Activated T-helper 9 cell treated with anti-CD3 and anti-CD28 coated beads, Interleukin-2, amount 50 U/mL, for 16 hours (primary cell): Measurements from ENCODE around the gene FKTN.

ENCODE experiments used
- DNase-seq: peaks from one replicate; pipeline ENCODE4 v3.0.0-alpha.2; 2020; ENCODE audit warnings: low read depth

The FKTN gene

DNA sequence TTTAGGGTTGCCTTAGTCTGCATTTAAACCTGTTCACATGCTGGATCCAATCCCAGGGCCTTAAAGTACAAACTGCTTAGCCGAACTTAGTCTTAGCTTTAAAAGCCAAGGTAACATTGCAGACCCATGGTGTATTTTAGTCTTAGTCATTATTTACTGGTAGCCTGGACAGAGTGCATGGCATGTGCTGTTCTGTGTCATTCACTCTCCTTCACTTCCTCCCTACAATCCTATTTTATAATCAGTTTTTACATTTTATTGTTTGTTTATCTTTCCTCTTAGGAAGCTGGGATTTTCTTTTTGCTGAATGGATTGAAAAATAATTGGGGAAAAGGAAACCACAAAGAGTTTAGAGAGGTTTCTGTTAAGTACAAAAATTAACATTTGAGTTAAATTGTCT, 74.9 kb downstream of the FKTN start:
- no peak for DNase-seq

- DNase-seq: no peak
These were observed 75.5 kb downstream of the FKTN start for GRCh38 chr9:105633411-105633810.

DNA sequence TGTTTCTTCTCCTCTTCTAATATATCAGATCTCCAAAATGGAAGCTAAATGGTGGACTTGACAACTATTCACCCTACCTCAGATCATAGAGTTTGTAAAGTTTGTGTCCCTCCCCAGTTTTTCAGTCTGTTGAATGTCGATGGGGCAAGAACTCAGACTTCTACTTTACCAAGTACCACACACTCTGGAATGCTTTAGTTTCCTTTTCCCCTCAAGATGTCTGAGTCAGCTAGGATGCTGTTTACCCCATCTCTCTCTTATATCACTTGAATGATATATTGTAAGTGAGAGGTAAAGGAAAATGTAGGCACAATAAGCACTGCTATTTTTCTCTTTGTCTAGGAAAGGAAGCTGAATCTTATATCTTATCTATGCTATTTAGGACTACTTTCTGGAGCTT, 78.4 kb downstream of the FKTN start:
- DNase-seq: no peak

DNA sequence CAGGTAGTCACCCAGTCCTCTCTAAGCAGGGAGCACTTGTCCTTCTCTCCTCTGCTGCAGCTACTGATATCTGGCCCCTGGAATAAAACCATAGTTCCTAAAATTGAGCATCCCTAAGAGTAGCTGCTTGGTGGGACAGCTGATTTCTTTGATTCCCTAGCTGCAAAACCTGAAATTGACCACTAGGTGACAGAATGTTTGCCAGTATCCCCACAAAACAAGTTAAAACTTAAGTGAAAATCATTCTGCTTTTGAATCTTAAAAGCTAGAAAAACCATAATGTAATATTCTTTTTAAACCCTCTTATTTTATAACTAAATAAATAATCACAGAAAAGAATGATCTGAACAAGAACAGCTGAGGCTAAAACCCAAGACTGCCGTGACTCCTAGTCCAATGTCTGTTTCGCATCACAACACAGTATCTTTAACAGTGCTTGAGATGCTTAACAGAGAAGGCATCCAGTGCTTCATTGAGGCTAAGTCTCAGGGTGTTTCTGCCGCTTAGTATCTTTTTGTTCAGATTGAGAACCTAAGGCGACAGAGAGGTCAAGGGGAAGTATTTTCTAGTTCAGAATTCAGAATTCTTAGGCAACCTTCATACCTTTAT, 80.0 kb downstream of the FKTN start:
- DNase-seq: no peak

GRCh38 chr9:105639936-105640335, 82.0 kb downstream of the FKTN start:
- no peak for DNase-seq

- DNase-seq: no peak
These were observed 85.9 kb downstream of the FKTN start for GRCh38 chr9:105643795-105644194.

DNA sequence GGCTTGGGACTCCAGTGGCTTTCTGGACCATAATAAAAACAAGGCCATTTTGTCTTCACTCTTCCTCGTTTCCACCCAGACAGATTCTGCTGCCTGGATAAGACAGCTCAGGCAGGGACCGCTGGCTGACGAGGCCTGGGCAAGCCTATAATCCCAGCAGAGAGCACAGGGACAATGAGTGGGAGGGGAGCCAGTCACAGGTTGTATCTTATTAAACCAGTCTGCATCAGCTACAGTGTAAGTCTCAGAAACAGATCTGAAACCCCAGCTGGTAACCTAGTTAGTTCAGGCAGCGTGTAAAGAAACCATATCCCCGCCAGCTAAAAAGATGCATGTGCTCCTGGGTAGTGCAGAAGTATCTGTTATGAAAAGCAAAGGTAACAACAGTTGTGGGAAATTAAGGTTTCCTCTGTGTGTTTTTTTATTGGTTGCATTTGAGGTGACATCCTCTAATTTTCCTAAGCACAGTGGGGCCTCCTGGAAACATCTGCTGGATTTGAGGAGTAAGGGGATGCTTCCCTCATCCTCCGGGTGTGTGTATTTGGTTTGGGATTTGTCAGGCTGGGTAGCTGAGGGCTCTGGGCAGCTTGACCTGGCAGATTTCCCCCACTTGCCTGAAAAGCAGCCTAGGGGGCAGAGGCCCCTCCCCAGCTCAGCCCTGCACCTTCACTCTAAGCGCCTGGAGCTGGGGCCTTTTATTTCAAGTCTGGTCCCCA, 89.1 kb downstream of the FKTN start:
- DNase-seq: no peak

DNA sequence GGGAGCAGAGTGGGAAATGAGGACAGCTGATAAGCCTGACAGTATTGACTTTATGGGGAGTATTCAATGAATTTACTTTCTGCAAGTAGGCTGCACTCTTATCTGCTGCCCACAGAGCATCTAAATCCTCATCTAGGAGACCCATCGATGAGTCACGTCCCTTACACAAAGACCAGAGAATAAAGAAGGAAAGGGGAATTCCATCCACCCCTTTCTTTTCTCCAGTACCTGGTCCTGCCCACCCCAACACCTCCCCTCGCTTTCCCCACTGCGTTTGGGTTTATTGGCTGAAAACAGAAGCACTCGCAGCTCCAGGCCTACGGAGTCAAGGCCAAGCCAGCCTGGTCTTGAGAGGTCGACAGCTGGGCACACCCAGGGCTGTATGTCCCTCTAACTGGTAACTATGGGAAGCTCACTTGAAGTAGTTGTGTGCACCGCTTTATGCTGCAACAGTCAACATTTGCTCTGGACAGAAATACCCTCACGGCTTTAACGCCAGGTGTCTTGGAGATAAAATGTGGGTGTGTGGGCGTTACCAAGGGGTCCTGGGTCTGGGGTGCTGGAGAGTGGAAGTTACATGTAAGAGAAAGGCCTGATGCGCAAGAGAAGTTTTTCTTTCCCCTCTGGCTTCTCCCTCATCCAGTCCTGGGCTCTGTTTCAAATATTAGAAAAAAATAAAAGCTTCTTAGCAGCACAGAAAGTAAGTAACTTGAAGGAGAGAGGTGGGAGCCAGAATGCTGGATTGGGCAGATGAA, 89.8 kb downstream of the FKTN start:
- no peak for DNase-seq

GRCh38 chr9:105651806-105652205, 93.9 kb downstream of the FKTN start:
- DNase-seq: no peak

- DNase-seq: no peak
These were observed 98.4 kb downstream of the FKTN start for GRCh38 chr9:105656131-105656921.

DNA sequence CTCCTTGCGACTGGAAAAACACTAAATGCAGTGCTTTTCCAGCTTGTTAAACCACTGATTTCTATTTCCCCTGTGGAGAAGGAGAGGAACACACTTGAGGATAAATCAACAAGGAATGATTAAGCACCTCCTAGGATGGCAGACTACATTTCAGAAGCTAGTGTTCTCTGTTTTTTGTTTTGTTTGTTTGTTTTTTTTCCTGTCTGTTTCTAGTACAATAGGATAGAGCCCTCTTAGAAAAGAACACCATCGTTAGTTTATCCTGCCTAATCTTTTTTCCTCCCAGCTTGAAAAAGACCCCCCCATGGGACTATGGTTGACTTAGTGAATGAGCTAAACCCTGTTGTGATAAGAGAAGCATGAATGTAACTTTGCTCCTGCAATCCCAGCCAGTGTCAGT, 100.4 kb downstream of the FKTN start:
- no peak for DNase-seq

GRCh38 chr9:105661011-105661410, 103.1 kb downstream of the FKTN start:
- no peak for DNase-seq

DNA sequence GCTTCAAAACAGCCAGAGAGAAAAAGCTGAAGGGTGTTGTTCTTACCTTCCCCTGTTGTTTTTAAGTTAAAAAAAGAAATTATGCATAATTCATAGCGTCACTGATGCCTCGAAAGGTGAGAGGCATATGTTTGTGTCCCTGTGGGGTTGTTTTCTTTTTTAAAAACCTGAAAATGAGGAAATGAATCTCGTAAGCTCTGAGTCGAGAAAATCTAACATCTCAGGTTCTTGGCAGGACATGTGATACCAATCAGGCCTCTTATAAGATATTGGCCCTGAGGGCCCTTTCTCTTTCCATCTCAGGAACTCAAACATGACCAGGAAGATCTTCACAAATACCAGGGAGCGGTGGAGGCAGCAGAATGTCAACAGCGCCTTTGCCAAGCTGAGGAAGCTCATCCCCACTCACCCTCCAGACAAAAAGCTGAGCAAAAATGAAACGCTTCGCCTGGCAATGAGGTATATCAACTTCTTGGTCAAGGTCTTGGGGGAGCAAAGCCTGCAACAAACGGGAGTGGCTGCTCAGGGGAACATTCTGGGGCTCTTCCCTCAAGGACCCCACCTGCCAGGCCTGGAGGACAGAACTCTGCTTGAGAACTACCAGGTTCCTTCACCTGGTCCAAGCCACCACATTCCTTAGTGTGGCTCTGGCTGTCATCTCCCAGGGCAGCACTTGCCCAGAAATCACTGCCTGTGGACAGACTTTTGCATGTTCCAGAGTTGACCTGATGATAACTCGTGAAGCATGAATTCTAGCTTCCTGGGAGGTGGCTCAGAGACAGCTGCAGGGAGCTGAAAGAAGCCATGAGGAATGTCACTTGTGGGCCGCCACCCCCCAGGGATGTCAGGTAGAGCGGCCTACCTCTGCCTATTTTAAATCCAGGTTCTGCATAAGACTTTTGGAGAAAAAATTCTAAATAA, 104.5 kb downstream of the FKTN start, which contains the start of gene TAL2:
Gene TAL2, plus strand, starts transcription at position 274 of the 921 bp plus-strand sequence. Its CDS starts 40 bp downstream, at position 314.
- no peak for DNase-seq

GRCh38 chr9:105663914-105664313, 106.0 kb downstream of the FKTN start:
- no peak for DNase-seq

DNA sequence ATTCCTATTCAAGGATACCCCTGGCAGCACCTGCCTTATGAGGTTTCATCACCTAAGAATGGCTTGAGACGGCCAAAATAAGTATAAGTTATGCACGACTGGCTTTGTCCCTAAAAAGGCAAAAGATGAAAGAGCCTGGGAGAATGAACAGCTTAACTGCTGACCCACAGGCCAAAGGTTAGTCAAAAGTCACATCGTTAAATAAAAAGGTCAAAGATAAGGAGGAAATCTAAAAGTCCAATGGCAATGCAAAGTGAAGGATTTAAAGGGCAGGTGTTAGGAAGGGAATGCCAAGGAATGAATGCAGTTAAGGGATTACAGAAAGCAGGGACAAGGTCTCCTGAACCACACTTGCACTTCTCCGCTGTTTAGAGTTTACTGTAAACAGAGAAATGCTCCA, 109.9 kb downstream of the FKTN start:
- no peak for DNase-seq

DNA sequence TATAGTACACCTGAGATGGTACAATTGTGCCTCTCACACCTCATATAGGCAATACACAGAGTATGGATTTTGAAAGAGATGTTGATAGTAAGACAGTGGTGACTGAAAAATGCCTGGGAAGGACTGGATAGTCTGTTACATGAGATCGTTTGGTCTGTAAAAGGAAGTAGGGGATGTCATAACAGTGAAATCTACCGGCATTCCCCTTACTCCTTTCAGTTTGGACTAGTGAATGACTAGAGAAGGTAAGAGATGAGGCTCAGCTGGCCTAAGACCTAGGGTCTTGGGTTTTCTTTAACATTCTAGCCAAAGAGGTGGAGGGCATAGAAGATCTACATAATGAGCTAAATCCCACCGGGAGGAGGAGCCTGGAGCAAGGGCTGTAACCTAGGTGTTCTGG, 112.4 kb downstream of the FKTN start:
- DNase-seq: no peak

GRCh38 chr9:105670775-105671174, 112.8 kb downstream of the FKTN start:
- DNase-seq: no peak

- DNase-seq: no peak
These were observed 114.8 kb downstream of the FKTN start for GRCh38 chr9:105672711-105673234.

DNA sequence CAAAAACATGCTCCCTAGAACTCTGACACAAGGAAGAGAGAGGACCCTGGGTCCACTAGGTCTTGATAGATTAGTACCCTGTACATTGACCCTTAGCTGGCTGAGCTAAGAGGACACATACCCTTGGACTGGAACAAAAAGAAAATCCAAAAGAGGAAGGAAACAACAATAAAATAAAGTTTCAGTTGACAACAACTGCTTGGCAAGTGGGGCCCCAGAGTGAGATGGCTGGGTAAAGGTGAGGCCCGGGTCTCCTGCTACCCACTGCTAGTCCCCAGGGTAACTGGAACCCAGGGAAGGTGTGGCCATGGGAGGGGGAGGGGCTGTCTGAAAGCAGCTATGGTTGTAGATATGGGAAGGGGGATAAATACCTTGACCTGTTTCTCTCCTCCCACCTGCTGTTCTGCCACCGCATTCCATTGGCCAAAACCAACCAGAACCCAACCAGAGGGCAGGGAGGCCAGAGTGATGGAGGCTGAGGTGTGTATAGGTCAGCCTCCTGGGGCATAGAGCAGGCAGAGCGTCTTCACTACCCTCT, 116.0 kb downstream of the FKTN start:
- no peak for DNase-seq

GRCh38 chr9:105676351-105676923, 118.5 kb downstream of the FKTN start:
- no peak for DNase-seq
